WI38 (cell line): ENCODE results near the gene MOB4.
"Not testable (repeated sequence)": the region's sequence is repeated elsewhere in the genome, so short reads cannot be mapped to it uniquely, and the experiment has no call there.

Experiments used
- H3K4me3 ChIP-seq: 2 replicates; pipeline ENCODE4 v1.5.1; 2011; ENCODE audit warnings: low read depth, mild to moderate bottlenecking, control low read depth, low read length
- TF ChIP-seq, protein P1 (sequence below): IDR thresholded peaks from 2 replicates; pipeline ENCODE4 v1.5.1; 2012; ENCODE audit warnings: low read depth, mild to moderate bottlenecking, control low read depth, low read length

Gene MOB4

DNA sequence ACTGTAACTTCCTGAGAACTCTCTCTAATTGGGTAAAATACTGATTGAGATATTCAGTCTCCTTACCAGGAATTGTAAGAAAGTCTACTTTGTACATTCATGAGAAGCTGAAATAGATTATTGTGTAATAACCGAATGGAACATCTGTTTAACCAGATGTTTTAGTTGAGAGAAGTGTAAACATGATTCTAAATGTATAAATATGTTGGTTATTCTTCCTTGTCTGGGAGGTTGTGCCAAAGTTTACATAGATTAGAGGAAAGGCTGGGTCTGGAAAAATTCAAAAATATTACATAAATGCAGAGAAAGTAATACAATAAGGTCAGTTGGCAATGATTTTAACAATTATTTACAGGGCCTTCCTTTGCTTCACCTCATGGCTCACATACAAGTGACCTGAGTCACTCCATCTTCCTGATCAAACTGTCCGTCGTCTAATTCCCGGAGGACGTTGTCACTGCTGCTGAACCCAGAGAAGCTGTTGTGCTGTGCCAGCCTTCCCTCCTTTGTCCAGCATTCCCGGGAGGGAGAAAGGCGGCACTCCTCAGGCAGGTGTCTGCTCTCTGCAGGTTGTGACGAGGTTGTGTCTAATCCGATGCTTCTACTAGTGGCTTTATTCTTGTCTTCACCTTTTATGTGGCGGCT is 55.9 kb downstream of the MOB4 start:
- TF ChIP-seq, protein P1, sequence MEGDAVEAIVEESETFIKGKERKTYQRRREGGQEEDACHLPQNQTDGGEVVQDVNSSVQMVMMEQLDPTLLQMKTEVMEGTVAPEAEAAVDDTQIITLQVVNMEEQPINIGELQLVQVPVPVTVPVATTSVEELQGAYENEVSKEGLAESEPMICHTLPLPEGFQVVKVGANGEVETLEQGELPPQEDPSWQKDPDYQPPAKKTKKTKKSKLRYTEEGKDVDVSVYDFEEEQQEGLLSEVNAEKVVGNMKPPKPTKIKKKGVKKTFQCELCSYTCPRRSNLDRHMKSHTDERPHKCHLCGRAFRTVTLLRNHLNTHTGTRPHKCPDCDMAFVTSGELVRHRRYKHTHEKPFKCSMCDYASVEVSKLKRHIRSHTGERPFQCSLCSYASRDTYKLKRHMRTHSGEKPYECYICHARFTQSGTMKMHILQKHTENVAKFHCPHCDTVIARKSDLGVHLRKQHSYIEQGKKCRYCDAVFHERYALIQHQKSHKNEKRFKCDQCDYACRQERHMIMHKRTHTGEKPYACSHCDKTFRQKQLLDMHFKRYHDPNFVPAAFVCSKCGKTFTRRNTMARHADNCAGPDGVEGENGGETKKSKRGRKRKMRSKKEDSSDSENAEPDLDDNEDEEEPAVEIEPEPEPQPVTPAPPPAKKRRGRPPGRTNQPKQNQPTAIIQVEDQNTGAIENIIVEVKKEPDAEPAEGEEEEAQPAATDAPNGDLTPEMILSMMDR: no peak
- H3K4me3 ChIP-seq: no peak overlapping the region

DNA sequence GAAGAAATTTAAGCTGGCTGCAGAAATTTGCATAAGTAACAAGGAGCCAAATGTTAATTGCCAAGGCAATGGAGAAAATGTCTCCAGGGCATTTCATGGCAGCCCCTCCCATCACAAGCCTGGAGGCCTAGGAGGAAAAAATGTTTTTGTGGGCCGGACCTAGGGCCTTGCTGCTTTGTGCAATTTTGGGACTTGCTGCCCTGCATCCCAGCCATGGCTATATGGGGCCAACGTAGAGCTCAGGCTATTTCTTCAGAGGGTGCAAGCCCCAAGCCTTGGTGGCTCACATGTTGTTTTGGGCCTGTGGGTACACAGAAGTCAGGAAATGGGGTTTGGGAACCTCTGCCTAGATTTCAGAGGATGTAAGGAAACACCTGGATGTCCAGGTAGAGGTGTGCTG is 57.7 kb downstream of the MOB4 start:
- TF ChIP-seq, protein P1: no peak
- H3K4me3 ChIP-seq: no peak overlapping the region

DNA sequence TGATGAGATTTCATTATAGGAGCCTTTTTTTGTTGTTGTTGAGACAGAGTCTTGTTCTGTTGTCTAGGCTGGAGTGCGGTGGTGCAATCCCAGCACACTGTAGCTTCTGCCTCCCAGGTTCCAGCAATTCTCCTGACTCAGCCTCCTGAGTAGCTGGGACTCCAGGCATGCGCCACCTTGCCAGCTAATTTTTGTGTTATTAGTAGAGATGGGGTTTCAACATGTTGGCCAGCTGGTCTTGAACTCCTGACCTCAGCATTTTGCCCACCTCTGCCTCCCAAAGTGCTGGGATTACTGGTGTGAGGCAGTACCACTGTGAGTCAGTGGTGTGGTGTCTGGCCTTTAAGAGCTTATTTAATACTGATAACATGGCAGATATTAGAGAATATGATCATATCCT is 60.1 kb downstream of the MOB4 start:
- no peak overlapping the region for H3K4me3 ChIP-seq
- TF ChIP-seq, protein P1: no peak

DNA sequence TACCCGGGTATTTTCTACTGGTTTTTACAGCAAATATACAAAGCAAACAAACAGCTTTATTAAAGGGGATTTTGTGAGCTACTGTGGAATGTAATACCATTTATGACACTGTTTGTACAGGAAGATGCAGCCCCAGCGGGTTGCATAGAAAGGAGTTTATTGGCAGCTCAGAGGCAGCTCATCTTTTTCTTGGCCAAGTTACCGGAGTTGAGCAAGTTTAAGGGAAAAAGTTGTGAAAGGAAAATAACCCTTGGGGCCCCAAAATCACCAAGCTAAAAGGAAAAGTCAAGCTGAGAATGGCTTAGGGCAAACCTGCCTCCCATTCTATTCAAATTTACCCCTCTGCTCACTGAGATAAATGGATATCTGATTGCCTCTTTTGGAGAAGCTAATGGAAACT is 60.8 kb downstream of the MOB4 start:
- TF ChIP-seq, protein P1: no peak

DNA sequence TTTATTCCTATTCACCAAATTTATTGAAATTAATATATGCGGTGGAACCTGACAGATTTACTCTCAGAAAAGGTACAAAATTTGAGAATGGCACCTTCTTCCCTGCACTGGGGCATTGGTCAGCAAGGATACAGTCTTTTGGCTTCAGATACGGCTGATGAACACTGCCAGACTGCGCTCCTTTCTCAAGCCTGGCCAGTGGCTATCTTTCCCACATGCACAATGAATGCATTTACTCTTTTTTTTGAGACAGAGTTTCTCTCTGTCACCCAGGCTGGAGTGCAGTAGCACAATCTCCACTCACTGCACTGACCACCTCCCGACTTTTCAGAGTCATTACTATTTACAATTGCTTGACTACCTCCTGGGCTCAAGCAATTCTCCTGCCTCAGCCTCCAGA is 61.6 kb downstream of the MOB4 start:
- TF ChIP-seq, protein P1: no peak
- no peak overlapping the region for H3K4me3 ChIP-seq

More for the DNA sequence above, 60.8 kb downstream of the MOB4 start:
- H3K4me3 ChIP-seq: no peak overlapping the region

DNA sequence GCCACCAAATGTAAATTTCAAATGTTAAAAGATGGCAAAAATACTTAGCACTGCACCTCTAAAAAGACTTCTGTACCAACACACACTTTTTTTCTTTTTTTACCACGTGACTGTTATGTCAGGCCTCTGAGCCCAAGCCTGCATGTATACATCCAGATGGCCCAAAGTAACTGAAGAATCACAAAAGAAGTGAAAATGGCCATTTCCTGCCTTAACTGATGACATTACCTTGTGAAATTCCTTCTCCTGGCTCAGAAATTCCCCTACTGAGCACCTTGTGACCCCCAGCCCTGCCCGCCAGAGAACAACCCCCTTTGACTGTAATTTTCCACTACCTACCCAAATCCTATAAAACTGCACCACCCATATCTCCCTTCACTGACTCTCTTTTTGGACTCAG is 62.4 kb downstream of the MOB4 start:
- H3K4me3 ChIP-seq: not testable (repeated sequence)

DNA sequence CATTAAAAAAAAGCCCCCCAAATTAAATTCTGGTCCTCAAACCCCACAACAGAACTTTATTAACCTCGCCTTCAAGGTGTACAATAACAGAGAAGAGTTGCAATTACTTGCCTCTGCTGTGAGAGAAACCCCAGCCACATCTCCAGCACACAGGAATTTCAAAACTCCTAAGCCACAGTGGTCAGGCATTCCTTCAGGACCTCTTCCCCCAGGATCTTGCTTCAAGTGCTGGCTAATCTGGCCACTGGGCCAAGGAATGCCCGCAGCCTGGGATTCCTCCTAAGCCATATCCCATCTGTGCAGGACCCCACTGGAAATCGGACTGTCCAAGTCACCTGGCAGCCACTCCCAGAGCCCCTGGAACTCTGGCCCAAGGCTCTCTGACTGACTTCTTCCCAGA is 64.3 kb downstream of the MOB4 start:
- not testable (repeated sequence) for H3K4me3 ChIP-seq

DNA sequence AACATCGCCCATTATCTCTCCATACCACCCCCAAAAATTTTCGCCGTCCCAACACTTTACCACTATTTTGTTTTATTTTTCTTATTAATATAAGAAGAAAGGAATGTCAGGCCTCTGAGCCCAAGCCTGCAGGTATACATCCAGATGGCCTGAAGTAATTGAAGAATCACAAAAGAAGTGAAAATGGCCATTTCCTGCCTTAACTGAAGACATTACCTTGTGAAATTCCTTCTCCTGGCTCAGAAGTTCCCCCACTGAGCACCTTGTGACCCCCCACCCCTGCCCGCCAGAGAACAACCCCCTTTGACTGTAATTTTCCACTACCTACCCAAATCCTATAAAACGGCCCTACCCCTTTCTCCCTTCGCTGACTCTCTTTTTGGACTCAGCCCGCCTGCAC is 71.4 kb downstream of the MOB4 start:
- H3K4me3 ChIP-seq: not testable (repeated sequence)

DNA sequence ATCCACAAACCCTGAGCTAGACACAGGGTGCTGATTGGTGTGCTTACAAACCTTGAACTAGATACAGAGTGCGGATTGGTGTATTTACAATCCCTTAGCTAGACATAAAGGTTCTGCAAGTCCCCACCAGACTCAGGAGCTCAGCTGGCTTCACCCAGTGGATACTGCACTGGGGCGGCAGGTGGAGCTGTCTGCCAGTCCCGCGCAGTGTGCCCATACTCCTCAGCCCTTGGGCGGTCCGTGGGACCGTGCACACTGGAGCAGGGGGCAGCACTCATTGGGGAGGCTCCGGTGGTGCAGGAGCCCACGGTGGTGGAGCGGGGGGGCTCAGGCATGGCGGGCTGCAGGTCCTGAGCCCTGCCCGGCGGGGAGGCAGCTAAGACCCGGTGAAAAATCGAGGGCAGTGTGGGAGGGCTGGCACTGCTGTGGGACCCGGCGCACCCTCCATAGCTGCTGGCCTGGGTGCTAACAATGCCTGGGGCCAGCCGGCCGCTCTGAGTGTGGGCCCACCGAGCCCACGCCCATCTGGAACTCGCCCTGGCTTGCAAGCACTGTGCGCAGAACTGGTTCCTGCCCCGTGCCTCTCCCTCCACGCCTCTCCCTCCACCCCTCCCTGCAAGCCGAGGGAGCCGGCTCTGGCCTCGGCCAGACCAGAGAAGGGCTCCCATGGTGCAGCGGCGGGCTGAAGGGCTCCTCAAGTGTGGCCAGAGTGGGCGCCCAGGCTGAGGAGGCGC is 75.6 kb downstream of the MOB4 start:
- TF ChIP-seq, protein P1: no peak
- H3K4me3 ChIP-seq: no peak overlapping the region
